ENCODE measurements around the gene MYO3A.

DNA sequence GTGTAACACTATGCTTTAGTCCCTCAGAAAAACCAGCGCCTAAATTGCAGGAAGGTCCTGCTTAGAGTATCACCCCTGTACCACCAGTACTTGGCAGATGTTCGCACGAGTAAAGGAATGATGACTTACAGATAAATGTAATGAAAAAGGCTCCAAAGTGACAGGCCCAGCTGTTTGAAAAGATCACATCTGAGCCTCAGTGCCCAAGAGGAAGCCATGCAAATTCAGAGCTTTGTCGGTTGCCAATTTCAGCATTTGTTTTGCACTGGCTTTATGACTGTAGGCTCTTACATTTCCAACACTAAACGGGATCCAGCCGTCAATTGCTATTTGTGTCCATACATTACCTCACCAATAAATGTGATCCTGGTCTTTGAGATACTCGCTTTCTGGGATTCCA, 222.0 kb downstream of the MYO3A start:
- TF ChIP-seq, protein P1, sequence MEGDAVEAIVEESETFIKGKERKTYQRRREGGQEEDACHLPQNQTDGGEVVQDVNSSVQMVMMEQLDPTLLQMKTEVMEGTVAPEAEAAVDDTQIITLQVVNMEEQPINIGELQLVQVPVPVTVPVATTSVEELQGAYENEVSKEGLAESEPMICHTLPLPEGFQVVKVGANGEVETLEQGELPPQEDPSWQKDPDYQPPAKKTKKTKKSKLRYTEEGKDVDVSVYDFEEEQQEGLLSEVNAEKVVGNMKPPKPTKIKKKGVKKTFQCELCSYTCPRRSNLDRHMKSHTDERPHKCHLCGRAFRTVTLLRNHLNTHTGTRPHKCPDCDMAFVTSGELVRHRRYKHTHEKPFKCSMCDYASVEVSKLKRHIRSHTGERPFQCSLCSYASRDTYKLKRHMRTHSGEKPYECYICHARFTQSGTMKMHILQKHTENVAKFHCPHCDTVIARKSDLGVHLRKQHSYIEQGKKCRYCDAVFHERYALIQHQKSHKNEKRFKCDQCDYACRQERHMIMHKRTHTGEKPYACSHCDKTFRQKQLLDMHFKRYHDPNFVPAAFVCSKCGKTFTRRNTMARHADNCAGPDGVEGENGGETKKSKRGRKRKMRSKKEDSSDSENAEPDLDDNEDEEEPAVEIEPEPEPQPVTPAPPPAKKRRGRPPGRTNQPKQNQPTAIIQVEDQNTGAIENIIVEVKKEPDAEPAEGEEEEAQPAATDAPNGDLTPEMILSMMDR (IDR thresholded peaks at IDR 0.05; ENCODE audit: low read depth, low read length) = no peak
- TF ChIP-seq POLR2A (IDR thresholded peaks at IDR 0.05; ENCODE audit: extremely low read depth, insufficient read length) = no peak
